Upper lobe of left lung (tissue), 4 donors: Measurements from ENCODE around the gene P2RY13.

Experiments
- CTCF ChIP-seq, 6 experiments: fragments of 450-650 bp in 4 of 6; fragments of 200-600 bp in 2 of 6; sonication (generic) in 2 of 6; IDR thresholded peaks; one replicate each; pipeline ENCODE4 v1.5.1; 2016 to 2019; ENCODE audit warnings: antibody characterized with exemption in 6 of 6
- EP300 ChIP-seq, 4 donors: sonication (generic); formaldehyde crosslinking; IDR thresholded peaks; one replicate each; pipeline ENCODE4 v1.5.1; 2017; ENCODE audit warnings: antibody characterized with exemption in 4 of 4, control low read depth in 2 of 4

- TF ChIP-seq EP300 (IDR thresholded peaks at IDR 0.05) (no peak), CTCF (IDR thresholded peaks at IDR 0.05) (no peak)
These were observed 15.2 kb downstream of the P2RY13 start for GRCh38 chr3:151314137-151314536.
